HG02973 (cell line): Measurements from ENCODE around the gene KLHL21.
"Not testable (repeated sequence)": the region's sequence is repeated elsewhere in the genome, so short reads cannot be mapped to it uniquely, and the experiment has no call there.

Source experiments
- ATAC-seq: cut with Tn5 transposase; IDR thresholded peaks from one replicate; pipeline ENCODE4 v1.9.1; 2021; ENCODE audit warnings: moderate library complexity; ENCODE audit not compliant: unreplicated experiment

KLHL21 gene

GRCh38 chr1:6602669-6603237 is at the start of gene KLHL21:
Gene KLHL21 (minus strand): TSS chr1:6602869. CDS start chr1:6602817, 52 bp downstream.
- peak; percentile 42 for ATAC-seq

- no peak for ATAC-seq
These were observed 49.2 kb upstream of the KLHL21 start for GRCh38 chr1:6651909-6652308.

- no peak for ATAC-seq
These were observed 45.9 kb upstream of the KLHL21 start for GRCh38 chr1:6648556-6648955.

GRCh38 chr1:6646499-6647148 is 44.0 kb upstream of the KLHL21 start:
- no peak for ATAC-seq

- ATAC-seq: no peak
These were observed 42.3 kb upstream of the KLHL21 start for GRCh38 chr1:6645018-6645417.

- not testable (repeated sequence) for ATAC-seq
These were observed 38.2 kb upstream of the KLHL21 start for GRCh38 chr1:6640867-6641266.

GRCh38 chr1:6638226-6638625 is 35.6 kb upstream of the KLHL21 start:
- ATAC-seq: no peak

- no peak for ATAC-seq
These were observed 35.1 kb upstream of the KLHL21 start for GRCh38 chr1:6637770-6638169.

GRCh38 chr1:6636778-6637177 is 34.1 kb upstream of the KLHL21 start:
- ATAC-seq: not testable (repeated sequence)

- no peak for ATAC-seq
These were observed 33.5 kb upstream of the KLHL21 start for GRCh38 chr1:6635910-6636760.

GRCh38 chr1:6635161-6635909 is 32.7 kb upstream of the KLHL21 start:
- ATAC-seq: no peak

GRCh38 chr1:6634371-6635052 is 31.8 kb upstream of the KLHL21 start:
- no peak for ATAC-seq

GRCh38 chr1:6632588-6633514 is 30.2 kb upstream of the KLHL21 start:
- no peak for ATAC-seq

- no peak for ATAC-seq
These were observed 28.4 kb upstream of the KLHL21 start for GRCh38 chr1:6631058-6631457.

GRCh38 chr1:6630027-6630426 is 27.4 kb upstream of the KLHL21 start:
- ATAC-seq: no peak

GRCh38 chr1:6628971-6629479 is 26.4 kb upstream of the KLHL21 start:
- ATAC-seq: no peak

GRCh38 chr1:6627841-6628545 is 25.3 kb upstream of the KLHL21 start:
- no peak for ATAC-seq

- ATAC-seq: no peak
These were observed 24.4 kb upstream of the KLHL21 start for GRCh38 chr1:6627031-6627430.
